IgD-negative memory B cell (primary cell): ENCODE measurements around the gene POLL. TPM values are rescaled to one million over a fixed set of nuclear protein-coding genes. Genes with fewer than 3 reads are reported as not detected.

Experiments used
- H3K27ac Mint-ChIP-seq, 3 donors: one replicate each; pipeline ENCODE4 v1.8.0; 2020 to 2022; ENCODE audit warnings: mild to moderate bottlenecking in 3 of 3, mixed read lengths in 3 of 3, moderate library complexity in 1 of 3
- H3K27me3 Mint-ChIP-seq: one replicate; pipeline ENCODE4 v1.8.0; 2021; ENCODE audit warnings: mixed read lengths
- H3K36me3 Mint-ChIP-seq: one replicate; pipeline ENCODE4 v1.8.0; 2020; ENCODE audit warnings: mild to moderate bottlenecking, mixed read lengths
- H3K4me1 Mint-ChIP-seq, 3 donors: one replicate each; pipeline ENCODE4 v1.8.0; 2020 to 2022; ENCODE audit warnings: mixed read lengths in 3 of 3, mild to moderate bottlenecking in 1 of 3
- H3K4me3 Mint-ChIP-seq, 4 donors: one replicate each; pipeline ENCODE4 v1.8.0; 2020 to 2022; ENCODE audit warnings: mild to moderate bottlenecking in 4 of 4, mixed read lengths in 4 of 4, moderate library complexity in 3 of 4
- H3K9me3 Mint-ChIP-seq, 3 donors: one replicate each; pipeline ENCODE4 v1.8.0; 2020 to 2021; ENCODE audit warnings: mixed read lengths in 3 of 3, mild to moderate bottlenecking in 1 of 3
- polyA plus RNA-seq: library from polyadenylated mRNA; unstranded; fragments of 300-500 nt; fragmentation: Illumina TruSeq; gene quantifications from one replicate; pipeline ENCODE4 v1.2.3, GENCODE V29; 2021

POLL gene
- polyA plus RNA-seq, 1 donor from 2014 or later, result 16.5 TPM

DNA sequence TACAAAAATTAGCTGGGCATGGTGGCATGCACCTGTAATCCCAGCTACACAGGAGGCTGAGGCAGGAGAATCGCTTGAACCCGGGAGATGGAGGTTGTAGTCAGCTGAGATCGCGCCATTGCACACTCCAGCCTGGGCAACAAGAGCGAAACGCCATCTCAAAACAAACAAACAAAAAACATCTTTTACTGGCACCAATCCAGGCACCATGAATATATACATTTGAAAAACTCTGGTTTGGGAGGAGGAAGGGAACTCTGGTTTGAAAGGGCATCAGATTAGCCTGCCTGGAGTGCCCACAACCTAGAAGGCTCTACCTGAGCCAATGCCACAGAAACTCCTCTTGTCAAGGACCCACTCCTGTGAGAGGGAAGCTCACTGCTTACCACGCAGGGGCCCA, 15.9 kb downstream of the POLL start:
- Mint-ChIP-seq H3K4me1 (peaks cover 0 to 4% (median 3%) of the 10 kb centered on the region in 3 donors), H3K4me3 (peak overlapping the region in 1 of 4 donors; percentile 9), H3K27me3 (peaks cover 16% of the 10 kb centered on the region), H3K9me3 (no peaks in the 10 kb centered on the region), H3K27ac (peak overlapping the region in 1 of 3 donors; percentile 48), H3K36me3 (peaks cover 2% of the 10 kb centered on the region)

GRCh38 chr10:101571271-101571925, 16.7 kb downstream of the POLL start:
- Mint-ChIP-seq H3K9me3 (no peaks in the 10 kb centered on the region), H3K4me1 (peaks cover 0 to 7% (median 6%) of the 10 kb centered on the region in 3 donors), H3K36me3 (peaks cover 2% of the 10 kb centered on the region), H3K4me3 (peak overlapping the region in 2 of 4 donors; percentile 37 to 51), H3K27ac (peak overlapping the region; percentile 31 to 73 (median 48)), H3K27me3 (peaks cover 21% of the 10 kb centered on the region)

DNA sequence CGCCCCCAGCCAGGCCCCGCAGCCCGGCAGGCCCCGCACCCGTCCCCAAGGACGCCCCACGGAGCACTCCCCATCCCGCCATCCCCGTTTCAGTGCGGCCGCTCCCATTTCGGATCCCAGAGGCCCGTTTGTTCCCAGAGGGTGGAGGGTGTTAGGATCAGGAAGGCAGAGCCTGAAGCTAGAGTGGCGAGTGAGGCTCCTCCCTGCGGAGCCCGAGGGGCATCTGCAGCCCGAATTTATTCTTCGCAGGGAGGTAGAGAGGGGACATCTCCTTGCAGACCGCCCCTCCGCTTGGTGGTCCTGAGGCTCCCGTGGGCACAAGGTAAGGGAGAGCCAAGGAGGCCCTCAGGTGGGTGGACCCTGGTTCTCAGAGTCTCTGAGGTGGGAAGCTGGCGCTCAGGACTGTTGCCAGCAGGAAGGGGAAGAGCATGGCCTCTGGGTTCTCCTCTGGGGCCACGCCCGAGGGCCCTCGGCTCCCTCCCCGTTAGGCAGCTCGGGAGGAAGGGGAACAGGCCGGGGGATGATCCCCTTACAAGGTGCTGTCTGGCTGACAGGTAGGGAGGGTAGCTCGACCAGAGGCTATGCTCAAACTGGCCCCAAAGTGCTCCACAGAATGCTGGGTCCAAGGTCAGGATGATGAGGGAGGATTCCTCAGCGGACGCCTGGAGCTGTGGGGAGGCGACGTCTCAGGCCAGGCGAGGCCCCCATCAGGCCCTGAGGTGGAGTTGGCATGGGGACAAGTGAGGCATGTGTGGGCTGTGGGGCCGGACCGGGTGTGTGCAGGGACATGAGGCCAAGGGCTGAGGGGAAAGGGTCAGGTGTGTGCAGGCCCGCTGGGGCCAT, 17.4 kb downstream of the POLL start:
- H3K4me3 Mint-ChIP-seq, result peak overlapping the region; percentile 41 to 91 (median 84)
- peaks cover 28% of the 10 kb centered on the region for H3K27me3 Mint-ChIP-seq
- no peaks in the 10 kb centered on the region for H3K9me3 Mint-ChIP-seq
- peak overlapping the region in 2 of 3 donors; percentile 31 to 73 for H3K27ac Mint-ChIP-seq
- H3K36me3 Mint-ChIP-seq, result peaks cover 2% of the 10 kb centered on the region
- H3K4me1 Mint-ChIP-seq, result peaks cover 0 to 9% (median 6%) of the 10 kb centered on the region in 3 donors

DNA sequence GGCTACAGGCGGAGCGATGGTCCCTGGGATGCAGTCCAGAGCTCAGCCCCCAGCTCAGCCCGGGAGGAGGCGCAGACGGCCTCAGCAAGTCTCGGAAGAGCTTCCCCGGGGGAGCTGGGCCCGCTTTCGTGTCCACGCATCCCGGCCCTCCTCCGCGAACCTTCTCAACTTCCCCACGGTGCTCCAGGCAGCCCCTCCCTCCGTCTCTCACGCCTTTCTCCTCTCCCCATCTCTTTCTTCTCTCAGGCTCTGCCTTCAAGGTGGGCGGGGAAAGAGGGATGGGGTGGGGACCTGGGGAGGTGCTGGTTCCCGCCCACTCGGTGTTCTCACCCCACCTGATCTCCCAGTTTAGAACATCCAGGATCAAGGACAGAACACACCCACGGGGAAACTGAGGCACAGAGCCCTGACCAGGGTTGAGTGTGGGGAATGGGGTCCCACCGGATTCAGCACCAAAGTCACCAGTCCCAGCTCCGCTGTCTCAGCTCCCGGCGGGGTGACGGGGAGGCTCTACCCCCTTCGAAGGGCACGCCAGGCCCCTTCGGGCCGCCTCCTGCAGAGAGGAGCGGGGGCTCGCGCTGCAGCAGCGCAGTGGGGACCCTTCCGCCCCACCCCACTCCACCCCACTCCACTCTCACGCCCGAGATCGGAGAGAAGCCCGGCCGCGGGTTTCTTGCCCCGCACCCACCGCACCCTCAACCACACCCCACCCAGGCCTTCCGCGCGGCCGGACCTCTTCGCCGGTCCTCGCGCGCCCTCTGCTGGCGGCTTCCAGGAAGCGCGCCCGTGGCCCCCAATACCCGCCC, 18.2 kb downstream of the POLL start:
- no peaks in the 10 kb centered on the region for H3K9me3 Mint-ChIP-seq
- peak overlapping the region; percentile 41 to 91 (median 84) for H3K4me3 Mint-ChIP-seq
- H3K27ac Mint-ChIP-seq, result peak overlapping the region in 1 of 3 donors; percentile 59
- peaks cover 2% of the 10 kb centered on the region for H3K36me3 Mint-ChIP-seq
- H3K27me3 Mint-ChIP-seq, result peaks cover 35% of the 10 kb centered on the region
- H3K4me1 Mint-ChIP-seq, result peaks cover 0 to 9% (median 6%) of the 10 kb centered on the region in 3 donors

DNA sequence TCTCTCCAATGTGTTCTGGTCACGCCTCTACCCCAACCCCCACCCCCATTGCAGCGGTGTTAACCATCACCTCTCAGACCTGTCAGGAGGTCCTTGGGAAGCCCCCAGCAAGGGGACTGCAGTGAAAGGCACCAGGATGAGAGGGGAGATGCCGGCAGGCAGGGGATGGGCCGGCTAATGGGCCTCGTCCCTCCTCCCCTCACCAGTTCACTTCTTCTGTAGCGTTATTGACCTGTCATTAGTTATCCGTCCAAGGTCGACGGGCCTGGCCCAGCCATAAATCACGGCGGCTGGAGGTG, 18.8 kb downstream of the POLL start:
- H3K9me3 Mint-ChIP-seq, result no peaks in the 10 kb centered on the region
- peak overlapping the region; percentile 41 to 91 (median 84) for H3K4me3 Mint-ChIP-seq
- H3K4me1 Mint-ChIP-seq, result peaks cover 0 to 9% (median 6%) of the 10 kb centered on the region in 3 donors
- no peaks in the 10 kb centered on the region for H3K36me3 Mint-ChIP-seq
- H3K27me3 Mint-ChIP-seq, result peaks cover 37% of the 10 kb centered on the region
- H3K27ac Mint-ChIP-seq, result no peak overlapping the region

DNA sequence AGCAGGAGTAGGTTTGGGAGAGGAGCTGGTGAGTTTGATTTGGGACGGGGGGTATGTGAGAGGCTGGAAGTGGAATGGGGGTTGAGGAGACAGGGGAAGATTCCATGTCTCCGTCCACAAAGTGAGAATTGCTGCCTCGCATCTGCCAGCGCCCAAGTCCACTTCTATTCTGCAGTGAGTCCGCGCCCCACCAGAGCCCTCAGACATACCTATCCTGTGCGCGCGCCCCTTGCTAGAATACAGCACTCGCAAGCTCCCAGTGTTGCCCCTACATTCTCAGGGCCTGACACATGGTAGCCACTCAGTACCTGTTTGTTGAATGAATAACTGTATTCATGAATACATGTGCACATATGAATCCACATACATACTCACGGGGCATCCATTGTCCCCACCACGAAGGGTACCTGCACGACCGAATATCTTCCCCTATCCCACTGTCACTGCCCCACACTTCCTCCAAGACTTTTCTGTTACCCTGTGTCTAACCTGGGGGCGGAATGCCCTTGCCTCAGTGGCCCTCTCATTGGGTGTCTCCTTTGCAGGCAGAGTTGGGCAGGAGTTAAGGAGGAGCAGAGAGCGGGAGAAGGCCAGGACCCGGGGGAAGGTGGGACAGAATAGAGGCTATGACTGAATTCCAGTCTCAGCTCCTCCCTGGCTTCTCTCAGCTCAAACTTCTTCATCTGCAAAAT, 19.9 kb downstream of the POLL start:
- H3K27me3 Mint-ChIP-seq, result peaks cover 38% of the 10 kb centered on the region
- H3K4me3 Mint-ChIP-seq, result peak overlapping the region; percentile 16 to 81 (median 26)
- H3K36me3 Mint-ChIP-seq, result no peaks in the 10 kb centered on the region
- peak overlapping the region in 1 of 3 donors; percentile 84 for H3K27ac Mint-ChIP-seq
- no peaks in the 10 kb centered on the region for H3K9me3 Mint-ChIP-seq
- peaks cover 0 to 9% (median 6%) of the 10 kb centered on the region in 3 donors for H3K4me1 Mint-ChIP-seq

- H3K27ac Mint-ChIP-seq, result no peak overlapping the region
- H3K9me3 Mint-ChIP-seq, result no peaks in the 10 kb centered on the region
- H3K36me3 Mint-ChIP-seq, result no peaks in the 10 kb centered on the region
- H3K27me3 Mint-ChIP-seq, result peaks cover 40% of the 10 kb centered on the region
- H3K4me1 Mint-ChIP-seq, result peaks cover 0 to 9% (median 6%) of the 10 kb centered on the region in 3 donors
- peak overlapping the region in 3 of 4 donors; percentile 16 to 58 (median 20) for H3K4me3 Mint-ChIP-seq
Measured at GRCh38 chr10:101567165-101568006, 20.7 kb downstream of the POLL start.

DNA sequence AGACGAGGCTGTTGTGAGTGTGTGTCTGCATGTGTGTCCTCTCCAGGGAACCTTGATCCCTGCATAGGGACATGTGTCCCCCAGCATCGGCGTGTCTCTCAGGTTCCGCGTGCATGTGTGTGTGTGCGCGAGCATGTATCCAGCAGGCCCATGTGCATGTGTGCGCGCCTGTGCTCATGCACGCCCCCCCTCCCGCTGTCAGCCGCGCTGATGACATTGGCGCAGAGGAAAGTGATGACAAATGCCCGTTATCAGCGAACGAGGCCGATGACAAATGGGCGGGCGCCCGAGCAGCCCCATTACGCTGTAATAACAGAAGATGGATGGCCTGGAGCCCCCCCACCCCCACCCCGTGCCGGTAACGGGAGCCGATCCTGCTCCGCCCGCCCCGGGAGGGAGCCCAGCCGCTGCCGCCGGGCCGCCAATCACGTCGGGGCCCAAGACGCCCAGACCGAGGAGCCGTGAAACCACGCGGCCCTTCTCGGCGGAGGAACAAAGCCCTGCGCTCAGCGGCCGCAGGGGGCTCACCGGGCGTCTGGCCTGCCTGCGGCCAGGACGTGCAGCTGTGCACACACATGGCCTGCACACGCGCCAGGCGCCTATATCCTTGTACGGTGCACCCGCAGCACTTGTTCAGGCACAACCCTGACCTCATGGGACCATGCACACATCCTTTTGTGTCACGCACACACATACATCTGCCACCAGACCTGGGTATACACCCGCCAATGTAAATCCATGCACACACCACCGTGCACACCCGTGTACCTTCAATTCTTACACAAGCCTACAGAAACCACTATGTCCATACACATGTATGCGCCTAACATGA, 21.5 kb downstream of the POLL start:
- H3K36me3 Mint-ChIP-seq, result no peaks in the 10 kb centered on the region
- H3K4me1 Mint-ChIP-seq, result peaks cover 0 to 9% (median 6%) of the 10 kb centered on the region in 3 donors
- H3K27me3 Mint-ChIP-seq, result peaks cover 44% of the 10 kb centered on the region
- peak overlapping the region in 1 of 3 donors; percentile 11 for H3K27ac Mint-ChIP-seq
- no peaks in the 10 kb centered on the region for H3K9me3 Mint-ChIP-seq
- peak overlapping the region; percentile 16 to 58 (median 34) for H3K4me3 Mint-ChIP-seq

DNA sequence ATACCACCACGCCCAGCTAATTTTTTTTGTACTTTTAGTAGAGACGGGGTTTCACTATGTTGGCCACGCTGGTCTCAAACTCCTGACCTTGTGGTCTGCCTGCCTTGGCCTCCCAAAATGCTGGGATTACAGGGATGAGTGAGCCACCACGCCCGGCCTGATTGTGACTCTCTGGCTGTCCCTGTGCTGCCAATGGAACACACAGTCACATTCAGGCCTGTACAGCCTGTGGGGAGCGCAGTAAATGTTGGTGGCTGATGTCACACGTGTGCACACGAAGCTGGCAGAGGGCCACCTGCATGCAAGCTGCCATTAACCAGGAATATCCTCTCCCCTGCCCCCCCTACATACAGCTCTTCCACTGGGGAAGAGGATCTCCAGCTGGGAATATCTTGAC, 22.1 kb downstream of the POLL start:
- H3K27me3 Mint-ChIP-seq, result peaks cover 44% of the 10 kb centered on the region
- H3K4me1 Mint-ChIP-seq, result peaks cover 0 to 9% (median 6%) of the 10 kb centered on the region in 3 donors
- no peaks in the 10 kb centered on the region for H3K36me3 Mint-ChIP-seq
- peak overlapping the region in 1 of 4 donors; percentile 65 for H3K4me3 Mint-ChIP-seq
- no peak overlapping the region for H3K27ac Mint-ChIP-seq
- no peaks in the 10 kb centered on the region for H3K9me3 Mint-ChIP-seq

GRCh38 chr10:101565370-101565900, 22.6 kb downstream of the POLL start:
- H3K9me3 Mint-ChIP-seq, result no peaks in the 10 kb centered on the region
- H3K27ac Mint-ChIP-seq, result no peak overlapping the region
- peaks cover 44% of the 10 kb centered on the region for H3K27me3 Mint-ChIP-seq
- peaks cover 0 to 6% (median 6%) of the 10 kb centered on the region in 3 donors for H3K4me1 Mint-ChIP-seq
- H3K36me3 Mint-ChIP-seq, result no peaks in the 10 kb centered on the region
- H3K4me3 Mint-ChIP-seq, result peak overlapping the region in 1 of 4 donors; percentile 65

DNA sequence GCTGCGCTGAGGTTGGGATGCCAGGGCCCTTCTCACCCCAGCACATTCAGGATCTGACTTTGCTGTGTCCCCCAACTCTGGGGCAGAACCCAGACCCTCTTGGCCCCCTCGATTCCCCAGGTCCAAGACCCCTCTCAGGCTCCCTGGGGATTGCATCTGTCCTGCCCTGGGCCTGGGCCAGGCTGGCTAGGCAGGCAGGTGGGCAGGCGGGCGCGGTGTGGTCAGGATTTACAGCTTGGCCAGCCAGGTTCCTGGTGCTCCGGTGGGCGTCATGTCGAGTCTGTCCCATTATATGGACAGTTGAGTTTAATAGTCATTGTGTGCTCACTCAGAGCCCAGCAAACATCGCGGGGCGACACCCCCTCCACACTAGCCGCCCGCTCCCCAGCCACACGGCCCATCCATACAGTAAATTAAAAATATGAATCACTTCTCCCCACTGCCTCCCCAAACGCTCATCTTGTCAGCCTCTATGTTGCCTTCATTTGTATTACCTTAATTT, 23.5 kb downstream of the POLL start:
- Mint-ChIP-seq H3K9me3 (no peaks in the 10 kb centered on the region), H3K4me3 (no peak overlapping the region), H3K27ac (peak overlapping the region in 1 of 3 donors; percentile 47), H3K4me1 (peaks cover 0 to 6% (median 5%) of the 10 kb centered on the region in 3 donors), H3K36me3 (no peaks in the 10 kb centered on the region), H3K27me3 (peaks cover 46% of the 10 kb centered on the region)

GRCh38 chr10:101563497-101564040, 24.5 kb downstream of the POLL start:
- H3K36me3 Mint-ChIP-seq, result no peaks in the 10 kb centered on the region
- peaks cover 0 to 9% (median 3%) of the 10 kb centered on the region in 3 donors for H3K4me1 Mint-ChIP-seq
- no peaks in the 10 kb centered on the region for H3K9me3 Mint-ChIP-seq
- H3K27ac Mint-ChIP-seq, result no peak overlapping the region
- peaks cover 44% of the 10 kb centered on the region for H3K27me3 Mint-ChIP-seq
- H3K4me3 Mint-ChIP-seq, result no peak overlapping the region
